Fibroblast of skin of scalp (primary cell): ENCODE measurements around the gene SMLR1. TPM values are rescaled to one million over a fixed set of nuclear protein-coding genes. Genes with fewer than 3 reads are reported as not detected.
"Not testable (repeated sequence)": the region's sequence is repeated elsewhere in the genome, so short reads cannot be mapped to it uniquely, and the experiment has no call there.

Experiments
- DNase-seq: peaks from one replicate; pipeline ENCODE4 v3.0.0-alpha.2; 2013
- polyA plus RNA-seq, 2 experiments: library from polyadenylated mRNA; unstranded; fragments of 120-200 nt; gene quantifications; one replicate each; pipeline ENCODE4 v1.2.1, GENCODE V29; 2013; ENCODE audit not compliant: insufficient read length in 2 of 2

SMLR1 gene
- polyA plus RNA-seq (2013, experiment 1 of 2; ENCODE audit: insufficient read length) = not detected
- polyA plus RNA-seq (2013, experiment 2 of 2; ENCODE audit: insufficient read length) = not detected

DNA sequence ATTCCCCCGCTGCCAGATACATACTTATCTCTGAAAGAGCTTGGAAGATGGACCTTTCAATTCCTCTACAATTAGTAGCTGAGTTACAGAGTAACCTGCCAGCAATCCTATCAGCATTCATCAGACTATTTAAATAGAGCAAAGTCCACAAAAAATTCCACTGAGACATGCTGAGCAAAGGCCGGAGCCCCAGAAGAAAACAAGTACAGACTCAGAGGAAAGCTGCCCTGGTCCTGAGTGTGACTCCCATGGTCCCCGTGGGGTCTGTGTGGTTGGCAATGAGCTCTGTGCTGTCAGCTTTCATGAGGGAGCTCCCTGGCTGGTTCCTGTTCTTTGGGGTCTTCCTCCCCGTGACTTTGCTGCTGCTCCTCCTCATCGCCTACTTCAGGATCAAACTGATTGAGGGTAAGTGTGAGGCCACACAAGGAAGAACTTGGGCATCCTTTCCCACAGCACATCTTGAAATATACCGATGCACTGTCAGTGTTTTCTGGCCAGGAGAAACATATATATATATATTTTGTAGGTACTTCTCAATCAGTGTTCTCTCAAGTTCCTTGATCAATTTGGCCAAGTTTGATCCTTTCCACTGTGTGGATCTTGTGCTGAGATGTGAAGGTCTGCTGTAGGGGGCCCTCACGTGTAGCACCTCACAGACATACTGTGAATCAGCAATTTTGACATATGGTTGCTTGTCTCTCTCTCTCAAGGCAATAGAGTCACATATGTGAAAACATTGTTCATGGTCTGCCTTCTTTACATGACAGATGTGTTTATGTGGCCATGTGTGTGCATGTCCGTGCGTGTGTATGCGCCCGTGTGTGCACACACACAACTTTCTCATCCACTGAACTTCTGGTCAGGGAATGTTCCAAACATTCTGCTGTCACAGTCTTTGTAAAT lies at the start of gene SMLR1:
Gene SMLR1 (plus strand): TSS at position 160 of the 903 bp plus-strand sequence. CDS start 8 bp downstream, at position 168.
- DNase-seq = no peak

DNA sequence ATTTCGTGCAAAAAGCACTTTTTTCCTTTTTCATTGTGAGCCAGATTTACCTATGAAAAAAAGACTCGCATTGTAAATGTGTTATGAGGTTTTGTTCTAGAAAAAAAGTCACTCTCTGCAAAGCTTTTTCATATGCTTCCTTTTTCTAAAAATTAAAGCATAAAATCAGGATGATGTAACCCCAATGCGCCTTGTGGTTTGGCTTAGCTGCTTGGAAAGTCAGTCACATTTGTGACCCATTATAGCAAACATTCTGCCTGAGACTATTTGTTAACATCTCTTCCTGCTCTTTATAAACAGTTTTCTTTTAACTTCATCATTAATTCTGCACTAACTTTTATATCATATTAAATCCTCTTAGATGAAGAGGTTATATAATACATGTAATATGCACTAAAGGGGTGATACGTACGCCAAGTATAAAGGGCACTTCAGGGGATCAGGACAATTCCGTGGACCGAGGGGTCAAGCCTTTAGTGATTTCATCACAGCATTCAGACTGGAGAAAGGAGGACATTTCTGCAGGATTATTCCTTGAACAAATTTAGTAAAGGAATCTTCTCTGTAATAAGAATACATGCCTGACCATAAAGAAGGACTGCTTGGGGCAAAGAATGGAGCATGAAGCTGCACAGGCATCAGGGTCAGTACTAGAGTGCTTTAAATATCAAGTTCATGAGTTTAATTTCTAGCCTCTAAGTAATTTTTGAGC lies 48.1 kb upstream of the SMLR1 start:
- peak; percentile 87 for DNase-seq

DNA sequence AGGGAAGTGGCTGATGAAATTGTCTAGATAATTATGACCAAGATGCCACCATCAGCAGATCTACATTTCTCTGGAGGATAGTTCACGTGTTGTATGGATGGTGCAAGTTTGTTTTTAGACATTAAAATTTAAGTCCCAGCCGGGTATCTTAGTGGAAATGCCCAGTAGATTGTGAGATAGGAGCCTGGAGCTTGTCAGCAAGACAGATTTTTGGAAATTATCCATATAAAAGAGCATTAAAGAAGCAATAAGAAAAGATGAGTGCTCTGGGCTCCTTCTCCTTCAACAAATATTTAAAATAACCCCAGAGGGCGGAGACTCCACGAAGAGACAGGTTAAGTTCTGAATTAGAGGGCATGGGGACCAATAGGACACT lies 47.6 kb upstream of the SMLR1 start:
- no peak for DNase-seq

DNA sequence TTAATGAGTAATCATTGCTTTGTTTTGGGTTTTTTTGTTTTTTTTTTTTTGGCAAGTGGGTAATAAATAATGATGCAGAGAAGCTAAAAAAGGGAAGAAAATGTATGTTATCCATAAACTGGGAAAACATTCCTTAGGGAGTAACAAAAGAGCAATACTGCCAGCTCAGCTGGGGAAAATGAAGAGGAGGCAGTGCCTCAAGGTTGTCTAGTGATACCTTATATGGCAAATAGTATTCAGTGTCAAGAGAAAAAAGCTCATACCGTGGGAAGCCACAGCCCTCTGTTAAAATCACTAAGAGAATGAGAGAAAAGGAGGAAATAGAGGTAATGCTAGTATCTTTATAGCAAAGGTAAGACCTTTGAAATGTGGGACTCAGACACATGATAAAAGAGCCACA lies 47.1 kb upstream of the SMLR1 start:
- DNase-seq = peak; percentile 89

DNA sequence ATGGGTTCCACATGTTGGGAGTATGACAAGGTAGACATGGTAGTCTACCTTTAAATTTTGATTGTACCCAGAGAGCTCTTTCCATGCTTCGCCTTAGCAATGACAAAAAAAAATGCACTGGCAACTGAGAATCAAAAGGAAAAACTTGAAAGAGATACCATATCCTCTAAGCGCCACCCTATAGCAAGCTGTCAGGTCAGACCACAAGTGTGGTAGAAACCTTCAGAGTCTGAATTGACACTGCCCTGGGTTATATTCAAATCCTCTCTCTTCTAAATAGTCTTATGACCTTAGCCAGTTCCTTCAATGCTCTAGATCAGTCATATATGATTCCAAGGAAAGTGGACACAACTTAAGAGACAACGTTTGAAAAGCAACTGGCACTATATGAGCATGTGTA lies 45.6 kb upstream of the SMLR1 start:
- no peak for DNase-seq

DNA sequence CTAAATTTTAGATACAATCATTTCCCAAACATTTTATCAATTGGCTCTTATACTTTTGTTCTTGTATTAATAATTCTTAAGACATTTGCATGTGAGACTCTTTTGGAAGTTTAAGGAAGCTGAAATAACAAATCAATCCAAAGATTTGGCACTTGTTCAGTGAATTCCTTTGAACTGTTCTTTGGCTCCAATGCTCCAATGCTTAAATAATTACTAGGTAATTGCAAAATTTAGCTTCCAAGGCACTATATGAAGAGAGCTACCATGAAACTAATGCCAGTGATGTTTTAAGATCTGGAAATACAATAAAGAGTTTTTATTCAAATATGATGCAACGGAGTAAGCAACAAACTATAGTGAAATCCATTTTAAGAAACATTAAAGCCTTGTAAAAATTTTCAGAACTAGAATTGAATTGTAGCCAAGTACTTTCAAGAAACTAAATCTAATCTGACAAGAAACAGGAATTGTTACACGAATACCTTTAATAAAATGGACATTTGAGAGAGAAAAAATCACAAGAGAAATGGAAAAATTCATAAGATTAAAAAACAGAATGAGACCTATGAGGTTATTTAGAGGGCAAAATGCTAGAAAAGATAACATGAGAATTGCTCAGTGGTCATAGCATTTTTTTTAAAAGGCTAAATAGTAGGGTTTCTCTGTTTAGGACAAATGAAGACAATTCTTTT lies 43.6 kb upstream of the SMLR1 start:
- DNase-seq = peak; percentile 46

DNA sequence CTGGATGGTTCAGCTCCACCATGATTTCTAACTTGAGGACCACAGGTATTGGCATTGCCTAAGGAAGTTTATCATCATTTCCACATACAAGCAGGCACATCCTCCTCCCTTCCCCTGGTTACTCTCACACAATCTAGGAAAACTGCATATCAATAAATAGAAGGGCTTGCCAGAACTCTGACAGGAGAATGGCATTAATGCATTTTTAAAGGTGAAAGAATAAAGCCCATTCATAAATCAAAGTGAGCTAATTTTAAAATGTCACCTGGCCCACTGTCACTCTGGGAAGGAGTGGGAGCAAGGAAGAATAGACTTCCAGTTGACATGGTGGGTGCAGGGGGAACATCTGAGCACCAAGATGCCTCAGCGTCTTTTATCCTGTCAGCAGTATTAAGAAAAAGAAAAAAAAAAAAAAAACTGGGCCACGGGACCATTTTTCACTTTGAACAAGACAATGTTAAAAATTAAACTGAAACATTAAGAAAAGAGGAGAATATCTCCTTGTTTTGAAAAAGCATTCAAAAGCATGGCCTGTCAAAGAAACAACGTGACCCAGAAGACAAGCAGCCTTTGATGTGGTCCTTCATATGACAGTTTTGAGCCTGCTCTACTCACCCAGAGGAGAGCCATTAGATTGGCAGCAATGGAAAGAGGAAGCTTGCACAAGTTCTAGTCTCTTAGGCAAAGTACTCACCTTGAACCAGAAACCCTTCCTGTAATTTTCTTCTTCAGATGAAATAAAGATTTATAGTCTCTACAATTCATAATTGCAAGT lies 39.3 kb upstream of the SMLR1 start:
- no peak for DNase-seq

DNA sequence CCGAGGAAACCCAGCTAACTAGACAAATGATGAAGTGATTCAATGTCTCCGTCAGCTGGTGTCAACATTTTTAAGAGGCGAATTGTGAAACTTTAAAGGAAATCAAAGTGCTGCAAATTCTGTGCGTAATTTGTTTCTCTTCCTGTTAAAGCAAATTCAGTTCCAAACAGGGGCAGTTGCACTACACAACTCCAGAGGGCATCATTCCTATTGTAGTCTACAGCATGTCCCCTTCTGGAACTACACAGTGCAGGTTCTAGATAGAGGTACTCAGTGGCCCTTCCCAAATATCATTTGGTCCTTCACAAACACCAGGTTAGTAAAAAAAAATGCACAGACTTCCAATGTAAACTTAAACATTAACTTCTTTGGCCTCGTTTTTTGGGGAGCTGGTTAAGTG lies 38.3 kb upstream of the SMLR1 start:
- DNase-seq = no peak

DNA sequence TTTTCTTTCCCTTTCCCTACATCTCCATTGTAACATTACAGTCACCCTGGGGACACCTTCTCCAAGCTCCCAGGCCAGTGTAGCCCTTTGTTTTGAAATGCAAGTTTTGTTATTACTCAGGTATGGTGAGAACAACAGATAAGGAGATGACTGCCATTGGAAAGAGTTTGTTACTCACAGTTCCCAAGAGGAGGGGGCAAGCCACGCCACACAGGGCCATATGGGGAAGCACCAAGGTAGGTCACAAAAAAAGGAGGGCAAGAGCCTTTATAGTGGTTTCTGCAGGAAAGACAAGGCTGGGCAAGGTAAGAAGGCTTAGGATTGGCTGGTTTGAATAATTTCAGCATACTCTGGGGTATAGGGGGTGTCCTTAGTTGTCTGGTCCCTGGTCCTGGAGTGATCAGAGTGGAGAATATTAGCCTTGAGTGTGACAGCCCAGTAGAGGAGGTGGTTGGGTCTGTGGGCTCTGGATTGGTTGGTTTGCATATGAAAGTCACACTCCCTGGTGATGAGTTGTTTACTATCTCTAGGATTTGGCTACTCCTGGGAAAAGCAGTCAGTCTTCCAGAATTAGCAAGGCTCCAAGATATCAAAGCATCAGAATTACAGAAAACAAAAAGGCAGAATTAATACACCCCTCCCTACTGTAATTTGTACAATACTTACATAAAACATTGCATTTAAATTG lies 33.1 kb upstream of the SMLR1 start:
- DNase-seq = no peak

DNA sequence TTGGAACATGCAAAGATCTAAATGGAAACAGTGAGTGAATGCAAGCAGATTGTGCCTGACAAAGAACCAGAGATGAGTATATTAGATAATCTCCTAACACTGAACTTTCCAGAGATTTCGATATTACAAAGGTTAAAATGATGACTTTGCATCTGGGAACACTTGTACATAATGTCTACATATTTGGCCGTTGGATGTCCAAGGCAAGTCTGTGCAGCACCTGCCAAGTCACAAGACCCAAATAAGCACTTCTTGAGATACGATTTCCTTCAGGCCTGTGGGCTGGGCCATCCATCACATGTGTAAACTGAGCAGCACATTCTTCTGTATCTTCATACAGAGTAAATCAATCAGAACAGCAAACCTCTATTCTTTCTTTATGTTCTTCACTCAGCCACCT lies 32.5 kb upstream of the SMLR1 start:
- no peak for DNase-seq

DNA sequence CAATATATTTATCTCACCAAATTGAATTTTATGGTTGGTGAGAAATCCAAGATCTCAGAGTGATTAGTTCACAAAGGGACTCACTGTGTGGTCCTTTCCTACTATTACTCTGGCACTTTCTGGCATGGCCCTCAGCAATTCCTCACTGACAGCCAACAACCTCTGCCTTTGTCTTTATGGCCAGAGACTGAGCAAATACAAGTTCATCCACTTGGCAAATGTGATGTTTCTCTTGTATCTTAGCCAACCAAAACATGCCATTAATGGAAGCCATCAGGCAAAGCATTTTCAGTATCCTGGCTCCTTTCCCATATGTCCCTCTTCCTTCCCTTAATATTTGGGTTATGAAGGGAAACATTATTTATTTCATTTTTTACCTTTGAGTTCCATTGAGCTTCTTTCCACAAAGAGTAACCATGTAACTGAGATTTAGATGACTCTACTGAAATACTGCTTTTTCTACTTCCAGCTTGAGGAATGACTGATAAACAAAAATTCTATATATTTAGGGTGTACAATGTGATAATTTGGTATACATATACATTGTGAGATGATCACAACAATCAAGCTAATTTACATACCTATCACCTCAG lies 30.8 kb upstream of the SMLR1 start:
- DNase-seq = peak; percentile 98

DNA sequence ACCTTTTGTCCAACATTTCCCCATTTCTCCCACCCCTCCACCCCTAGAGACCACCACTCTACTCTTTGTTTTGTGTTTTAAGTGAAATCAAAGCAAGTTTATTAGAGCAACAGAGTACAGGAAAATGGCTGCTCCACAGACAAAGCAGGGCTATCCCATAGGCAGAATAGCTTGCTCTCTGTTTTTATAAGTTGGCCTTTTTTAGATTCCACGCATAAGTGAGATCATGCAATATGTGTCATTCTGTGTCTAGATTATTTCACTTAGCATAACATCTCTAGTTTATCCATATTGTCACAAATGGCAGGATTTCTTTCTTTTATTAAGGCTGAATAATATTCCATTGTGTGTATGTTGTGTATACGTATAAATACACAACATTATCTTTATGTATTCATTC lies 30.1 kb upstream of the SMLR1 start:
- peak; percentile 44 for DNase-seq

DNA sequence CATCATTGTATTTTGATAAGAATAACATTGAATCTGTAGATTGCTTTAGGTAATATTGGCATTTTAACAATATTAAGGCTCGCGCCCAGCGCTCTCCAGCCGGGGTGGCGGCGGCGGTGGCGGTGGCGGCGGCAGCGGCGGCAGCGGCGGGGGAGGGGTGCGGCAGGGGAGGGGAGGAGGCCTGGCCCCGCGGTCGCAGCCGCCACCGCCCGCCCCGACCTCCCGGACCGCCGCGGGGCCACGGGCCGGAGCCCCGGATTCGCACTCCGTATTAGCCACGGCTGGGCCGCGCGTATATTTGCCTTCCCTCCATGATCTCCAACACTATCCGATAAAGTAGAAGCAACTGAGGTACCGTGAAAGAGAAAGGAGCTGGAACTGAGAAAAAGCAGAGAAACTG lies 25.8 kb upstream of the SMLR1 start:
- not testable (repeated sequence) for DNase-seq

DNA sequence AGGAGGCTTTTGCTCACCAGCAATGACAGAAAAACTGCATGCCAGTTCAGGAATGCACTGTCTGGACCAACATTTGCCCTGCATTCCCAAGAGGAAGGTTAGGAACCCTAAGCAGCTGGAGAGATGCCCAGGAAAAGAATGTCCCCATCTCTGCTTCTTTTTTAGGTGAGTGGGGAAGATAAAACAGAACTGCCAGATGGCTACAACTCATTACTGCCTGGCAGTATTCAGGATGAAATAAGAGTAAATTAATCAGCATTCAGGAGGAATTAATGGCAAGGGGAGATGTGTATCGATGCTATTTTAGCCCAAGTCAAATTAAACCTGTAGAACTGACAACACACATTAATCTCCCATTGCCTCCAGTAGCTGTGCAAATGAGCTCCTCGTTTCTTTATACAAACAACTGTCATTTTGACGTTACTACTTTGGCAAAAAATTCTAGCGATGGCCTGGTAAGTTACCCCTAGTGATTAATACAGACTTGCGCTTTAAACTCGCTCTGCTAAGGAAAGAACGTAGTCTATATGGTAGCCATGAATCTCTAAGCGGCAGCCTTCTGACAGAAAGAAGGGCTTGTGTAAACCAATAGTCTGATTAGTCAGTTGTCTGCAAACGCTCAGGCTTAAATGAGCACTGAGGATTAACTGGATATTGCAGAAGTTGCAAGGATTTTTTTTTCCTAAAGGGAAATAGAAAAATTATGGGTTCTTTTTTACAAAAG lies 16.7 kb upstream of the SMLR1 start:
- peak; percentile 56 for DNase-seq

DNA sequence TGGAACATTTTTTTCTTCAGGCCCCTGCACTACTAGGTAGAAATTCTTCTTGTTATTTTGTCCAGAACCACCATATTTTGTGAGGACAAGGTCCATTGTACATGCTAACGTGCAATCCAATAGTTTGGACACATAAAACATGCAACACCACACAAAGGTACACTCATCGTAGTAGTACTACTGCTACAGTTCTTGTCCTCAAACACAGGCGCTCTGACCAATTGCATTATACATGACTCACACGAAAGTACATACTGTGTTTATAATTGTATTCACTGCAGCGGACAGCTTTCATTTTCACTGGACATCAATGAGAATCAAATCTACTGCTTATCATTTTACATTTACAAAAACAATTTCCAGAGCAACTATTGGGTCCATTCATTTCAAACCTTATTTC lies 15.3 kb upstream of the SMLR1 start:
- no peak for DNase-seq

DNA sequence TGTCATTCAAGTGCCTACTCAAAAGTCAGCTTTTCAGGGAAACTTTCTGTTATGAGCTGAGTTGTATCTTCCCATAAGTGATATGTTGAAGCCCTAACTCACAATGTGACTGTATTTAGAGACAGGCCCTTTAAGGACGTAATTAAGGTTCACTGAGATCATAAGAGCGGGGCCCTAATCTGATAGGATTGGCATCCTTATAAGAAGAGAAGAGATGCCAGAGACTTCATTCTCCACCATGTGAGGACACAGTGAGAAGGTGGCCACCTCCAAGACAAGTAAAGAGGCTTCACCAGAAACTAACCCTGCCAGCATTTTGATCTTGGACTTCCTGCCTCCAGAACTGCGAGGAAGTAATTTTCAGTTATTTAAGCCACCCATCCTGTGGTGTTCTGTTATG lies 12.7 kb upstream of the SMLR1 start:
- DNase-seq = no peak

DNA sequence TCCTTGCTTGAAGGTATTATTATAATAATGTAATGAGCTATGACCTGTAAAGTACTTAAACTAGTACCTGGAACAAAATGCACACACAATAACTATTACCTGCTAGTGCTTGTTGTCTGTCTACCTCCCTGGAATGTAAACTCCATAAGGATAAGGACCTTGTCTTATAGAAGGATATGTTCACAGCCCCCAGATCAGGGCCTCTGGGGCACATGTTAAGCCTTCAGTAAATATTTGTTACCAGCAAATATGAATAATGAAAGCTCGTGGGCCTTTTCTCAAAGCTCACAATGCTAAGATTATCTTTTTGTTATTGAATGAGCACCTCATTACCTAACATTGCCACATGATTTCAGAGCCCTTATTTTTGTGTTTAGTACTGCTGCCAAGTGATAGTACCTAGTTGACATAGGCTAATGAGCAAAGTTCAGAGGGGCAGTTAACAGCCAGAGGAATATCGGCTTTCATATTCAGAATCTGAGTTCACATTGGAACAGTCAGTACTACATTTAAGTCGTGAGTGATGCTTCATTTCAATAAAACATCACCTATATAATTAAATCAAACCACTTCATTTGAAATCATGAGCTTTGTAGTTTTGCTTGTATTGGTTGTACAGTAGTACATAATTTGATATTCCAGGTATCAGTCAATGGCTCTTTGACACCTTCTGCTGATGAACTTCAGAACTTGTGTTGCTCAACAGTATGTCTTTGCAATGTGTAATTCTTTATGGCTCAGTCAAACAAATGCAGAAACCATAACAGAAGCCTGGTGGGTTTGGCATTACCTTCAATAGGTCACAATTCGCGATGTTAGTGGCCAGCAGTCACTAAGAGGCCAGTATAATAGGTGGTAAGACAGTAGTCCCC lies 11.8 kb upstream of the SMLR1 start:
- no peak for DNase-seq

DNA sequence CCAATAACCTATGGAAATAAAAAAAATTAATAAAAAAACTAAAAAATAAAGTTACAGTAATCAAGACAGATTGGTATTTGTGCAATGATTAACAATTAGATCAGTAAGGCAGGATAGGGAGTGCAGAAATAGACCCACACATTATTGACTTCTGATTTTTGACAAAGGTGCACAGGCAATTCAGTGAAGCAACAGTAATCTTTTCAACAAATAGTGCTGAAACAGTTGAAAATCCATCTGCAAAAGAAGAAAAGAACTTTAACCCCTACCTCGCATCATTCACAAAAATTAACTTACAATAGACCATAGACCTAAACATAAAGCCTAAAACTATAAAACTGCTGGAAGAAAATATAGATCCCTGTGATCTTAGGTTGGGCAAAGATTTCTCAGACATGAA lies 4.5 kb upstream of the SMLR1 start:
- DNase-seq = no peak

DNA sequence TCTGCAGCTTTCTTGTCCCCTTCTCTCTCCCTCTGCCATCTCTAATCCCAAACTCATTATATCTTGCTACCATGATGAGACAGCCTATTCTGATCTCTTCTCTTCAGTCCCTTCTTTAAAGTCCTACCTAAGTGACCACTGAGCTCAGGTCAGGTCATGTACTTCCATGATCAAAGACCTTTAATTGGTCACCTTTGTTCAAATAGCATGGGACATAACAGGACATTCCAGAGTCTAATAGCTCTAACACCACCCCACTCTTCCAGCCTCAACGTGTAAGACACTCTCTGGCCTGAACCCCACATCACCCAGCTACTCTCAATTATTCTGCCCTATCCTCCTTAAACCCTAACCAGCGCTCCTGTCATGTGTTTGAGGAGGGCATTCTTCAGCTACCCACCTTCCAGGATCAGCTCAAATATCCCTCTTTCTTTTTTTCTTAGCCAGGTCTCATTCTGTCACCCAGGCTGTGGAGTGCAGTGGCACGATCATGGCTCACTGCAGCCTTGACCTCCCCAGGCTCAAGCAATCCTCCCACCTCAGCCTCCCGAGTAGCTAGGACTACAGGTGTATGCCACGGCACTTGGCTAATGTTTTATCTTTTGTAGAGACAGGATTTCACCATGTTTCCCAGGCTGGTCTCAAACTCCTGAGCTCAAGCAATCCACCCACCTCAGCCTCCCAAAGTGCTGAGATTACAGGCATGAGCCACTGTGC lies 2.1 kb upstream of the SMLR1 start:
- no peak for DNase-seq
